Erythroblast (primary cell): ENCODE measurements around the gene CRTC3.

Experiments used
- GATA1 ChIP-seq: IDR thresholded peaks from 2 replicates; pipeline ENCODE4 v1.6.1; 2011; ENCODE audit warnings: low read depth, mild to moderate bottlenecking, control low read depth, low read length, moderate library complexity
- POLR2A ChIP-seq: IDR thresholded peaks from 2 replicates; pipeline ENCODE4 v1.6.1; 2011; ENCODE audit warnings: mild to moderate bottlenecking, low read length

DNA sequence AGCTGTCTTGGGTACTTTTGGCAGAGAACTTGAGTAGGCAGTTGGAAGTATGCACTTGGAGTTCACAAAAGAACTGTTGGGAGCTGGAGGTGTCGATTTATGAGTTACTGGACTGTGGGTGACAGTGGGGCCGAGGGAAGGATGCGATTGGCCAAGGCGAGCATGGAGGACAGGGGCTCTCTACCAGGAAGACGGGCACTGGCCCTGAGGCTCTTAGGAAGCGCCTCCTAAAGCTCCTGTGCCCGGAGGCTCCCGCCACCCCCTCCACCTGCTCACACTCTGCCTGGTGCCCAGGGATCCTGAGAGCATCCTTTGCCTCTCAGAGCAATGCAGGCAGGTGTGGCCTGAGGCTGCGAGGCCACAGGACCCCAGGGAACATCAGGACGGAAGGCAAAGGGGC lies 69.0 kb downstream of the CRTC3 start:
- TF ChIP-seq POLR2A (no peak), GATA1 (no peak)
